NCI-H510A treated with DMSO at 0.1 percent for 48 hours (cell line): ENCODE results near the gene FXYD4.

Experiments
- DNase-seq: peaks from one replicate; lab custom pipeline; 2025; lab: John Stamatoyannopoulos, UW

The FXYD4 gene

DNA sequence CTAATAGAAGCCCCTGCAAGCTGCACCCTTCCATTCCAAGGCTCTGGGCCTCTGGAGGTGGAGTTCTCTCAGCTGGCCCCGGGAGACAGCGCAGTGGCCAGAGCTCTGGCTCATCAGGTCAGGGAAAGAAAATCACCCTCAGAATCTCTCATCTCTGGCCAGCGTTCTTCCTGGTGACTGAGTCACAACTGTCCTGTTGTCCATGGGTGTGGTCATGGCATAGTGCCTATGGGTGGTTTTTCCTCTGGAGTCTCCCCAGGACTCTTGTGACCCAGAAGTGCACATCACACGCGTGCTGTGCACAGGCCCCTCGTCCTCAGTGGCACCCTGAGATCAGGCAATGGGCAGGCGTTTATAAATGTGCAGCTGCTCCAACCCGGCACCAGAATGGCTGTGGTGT is 27.4 kb upstream of the FXYD4 start:
- DNase-seq, result no peak

GRCh38 chr10:43347997-43348396 is 23.4 kb upstream of the FXYD4 start:
- DNase-seq, result no peak

DNA sequence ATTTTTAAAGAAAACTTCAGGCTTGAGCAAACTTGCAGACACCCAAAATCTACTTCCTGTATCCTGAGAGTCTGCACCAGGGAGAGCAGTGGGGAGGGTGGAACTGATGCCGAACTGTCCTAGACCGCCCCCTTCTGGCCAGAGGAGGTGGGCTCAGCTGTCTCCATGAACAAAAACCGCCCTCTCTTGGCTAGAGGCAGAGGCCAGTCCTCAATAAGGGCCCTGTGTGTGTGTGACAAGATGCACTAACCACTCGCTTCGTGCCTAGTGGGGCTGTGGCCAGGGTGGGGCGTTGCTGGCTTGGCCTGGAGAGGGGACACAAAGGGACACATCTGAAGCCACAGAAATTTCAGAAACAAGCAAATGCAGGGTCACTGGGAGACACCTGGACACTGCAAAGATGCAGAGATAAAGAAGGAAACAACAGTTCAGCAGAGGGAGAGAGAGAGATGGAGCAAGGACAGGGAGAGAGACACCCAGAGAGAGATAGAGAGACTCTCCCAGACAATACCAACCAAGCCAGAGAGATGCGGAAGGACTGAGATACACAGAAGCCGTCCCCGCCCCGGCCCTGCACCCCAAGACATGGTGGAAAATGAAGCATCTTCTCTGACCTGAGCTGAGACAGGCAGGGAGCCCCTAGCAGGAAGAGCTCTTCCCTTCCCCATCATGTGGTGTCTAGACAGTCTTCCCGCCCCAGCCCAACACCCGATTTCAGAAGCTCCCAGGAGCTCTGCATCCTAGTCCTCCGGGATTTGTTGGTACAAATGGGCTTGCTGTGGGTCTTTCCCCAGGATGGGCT is 22.7 kb upstream of the FXYD4 start:
- peak; percentile 40 for DNase-seq

DNA sequence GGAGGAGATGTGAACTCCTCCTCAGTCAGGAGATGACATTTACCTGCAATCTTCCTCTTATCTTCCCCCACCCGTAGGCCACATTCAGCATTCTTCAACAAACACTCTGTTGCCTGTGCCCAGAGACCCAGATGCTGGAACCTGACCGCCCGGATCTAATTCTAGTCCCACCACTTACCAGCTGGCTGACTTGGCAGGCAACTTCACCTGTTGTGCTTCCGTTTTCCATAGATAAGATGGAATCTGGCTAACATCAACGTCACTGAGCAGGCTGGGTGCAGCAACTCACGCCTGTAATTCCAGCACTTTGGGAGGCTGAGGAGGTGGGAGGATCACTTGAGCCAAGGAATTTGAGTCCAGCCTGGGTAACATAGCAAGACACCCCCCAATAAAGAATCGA is 21.3 kb upstream of the FXYD4 start:
- no peak for DNase-seq

GRCh38 chr10:43350686-43351085 is 20.8 kb upstream of the FXYD4 start:
- no peak for DNase-seq

DNA sequence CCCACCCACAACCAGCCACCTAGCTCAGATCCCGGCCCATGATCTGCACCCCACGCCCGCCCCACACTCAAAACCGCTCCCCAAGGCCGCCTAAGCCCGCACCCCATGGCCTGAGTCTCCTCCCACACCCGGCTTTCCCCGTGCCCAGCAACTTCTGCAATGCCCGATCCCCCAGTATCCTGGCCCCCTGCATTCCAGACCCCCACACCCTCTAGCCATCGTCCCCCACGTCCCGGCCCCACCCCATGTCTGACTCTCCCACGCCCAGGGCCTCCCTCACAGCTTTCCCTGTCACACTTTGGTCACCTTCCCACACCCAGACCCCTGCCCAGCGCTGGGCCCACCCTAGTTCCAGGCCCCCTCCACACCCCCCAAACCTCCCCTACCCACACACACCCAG is 20.1 kb upstream of the FXYD4 start:
- no peak for DNase-seq

- DNase-seq, result no peak
Measured at GRCh38 chr10:43352951-43353350, 18.5 kb upstream of the FXYD4 start.

DNA sequence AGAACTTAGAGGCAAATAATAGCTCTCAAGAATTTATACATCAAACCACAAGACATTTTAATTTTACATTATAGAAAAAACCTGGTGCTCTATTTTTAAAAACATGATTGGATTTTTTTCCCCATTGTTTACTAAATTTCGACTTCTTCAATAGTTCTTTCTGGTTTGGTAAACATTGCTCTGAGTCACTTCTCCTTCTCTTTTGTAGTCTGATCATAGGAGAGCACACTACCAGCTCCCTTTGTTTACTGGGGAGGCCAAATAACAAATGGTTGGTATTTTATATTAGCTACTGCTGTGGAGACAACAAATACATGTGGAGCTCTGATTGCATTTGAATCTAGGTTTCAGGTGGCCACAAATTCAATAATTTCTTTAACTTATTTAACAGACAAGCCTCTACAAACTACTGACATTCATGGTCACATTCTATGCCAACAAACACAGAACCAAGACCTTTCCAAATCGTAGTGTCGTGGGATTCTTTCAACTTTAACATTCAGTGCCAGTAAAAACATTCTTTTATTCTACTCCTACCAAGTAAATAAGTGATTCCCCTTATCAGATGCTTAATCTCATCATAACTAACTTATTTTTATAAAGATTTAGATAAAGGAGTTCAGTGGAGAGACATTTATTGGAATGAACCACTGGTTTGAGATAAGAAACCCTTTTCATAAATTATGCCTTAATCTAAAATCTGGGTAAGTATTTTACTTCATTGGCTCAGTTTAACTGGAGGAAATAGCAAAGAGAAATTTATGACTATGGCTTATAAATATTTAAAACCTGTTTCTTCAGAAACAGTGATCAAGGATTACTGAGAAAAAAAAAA is 17.7 kb upstream of the FXYD4 start:
- DNase-seq, result no peak

DNA sequence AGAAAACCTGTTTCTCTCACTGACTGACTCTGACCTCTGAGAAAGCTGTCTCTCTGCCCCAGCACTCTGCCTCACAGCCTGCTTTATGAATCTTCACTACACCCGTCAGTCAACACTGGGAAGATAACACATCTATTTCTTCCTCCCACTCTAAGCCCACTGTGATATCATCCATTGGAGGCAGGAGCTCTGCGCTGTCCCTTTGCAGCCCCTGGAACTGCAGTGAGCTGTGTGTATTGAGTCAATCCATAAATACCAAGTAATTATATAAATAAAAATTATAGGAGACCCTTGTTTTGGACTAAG is 17.2 kb upstream of the FXYD4 start:
- DNase-seq, result no peak

- DNase-seq, result no peak
Measured at GRCh38 chr10:43354879-43355380, 16.5 kb upstream of the FXYD4 start.

GRCh38 chr10:43355749-43356371 is 15.6 kb upstream of the FXYD4 start:
- DNase-seq, result no peak

- DNase-seq, result no peak
Measured at GRCh38 chr10:43360086-43360485, 11.3 kb upstream of the FXYD4 start.

DNA sequence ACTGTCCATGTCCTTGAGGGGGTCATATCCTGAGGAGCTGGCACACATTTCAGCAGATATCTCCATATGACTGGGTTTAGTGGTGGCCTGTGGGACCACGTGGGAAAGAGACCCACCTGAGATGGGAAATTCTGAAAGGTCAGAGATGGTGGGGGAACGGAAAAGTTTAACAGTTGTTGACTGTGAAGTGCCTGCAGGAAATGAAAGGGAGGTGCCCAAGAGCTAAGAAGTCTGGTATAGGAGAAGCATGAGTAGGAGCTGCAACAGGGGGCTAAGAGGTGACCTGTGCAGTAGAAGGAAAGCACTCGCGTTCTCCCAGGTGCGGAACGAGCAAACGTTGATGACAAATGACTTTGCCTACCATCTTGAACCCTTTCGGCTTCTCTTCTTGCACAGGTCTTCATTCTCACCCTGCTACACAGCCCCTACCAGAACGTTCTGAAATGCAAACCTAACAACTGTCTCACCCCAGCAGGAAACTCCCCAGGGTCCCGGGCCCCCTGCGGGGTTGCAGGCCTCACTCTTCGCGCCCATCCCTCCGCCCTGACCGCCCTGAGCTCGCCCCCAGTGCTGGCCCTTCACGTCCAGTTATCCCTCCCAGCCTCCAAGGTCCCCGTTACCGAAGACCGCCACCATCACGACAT is 9.8 kb upstream of the FXYD4 start:
- no peak for DNase-seq

DNA sequence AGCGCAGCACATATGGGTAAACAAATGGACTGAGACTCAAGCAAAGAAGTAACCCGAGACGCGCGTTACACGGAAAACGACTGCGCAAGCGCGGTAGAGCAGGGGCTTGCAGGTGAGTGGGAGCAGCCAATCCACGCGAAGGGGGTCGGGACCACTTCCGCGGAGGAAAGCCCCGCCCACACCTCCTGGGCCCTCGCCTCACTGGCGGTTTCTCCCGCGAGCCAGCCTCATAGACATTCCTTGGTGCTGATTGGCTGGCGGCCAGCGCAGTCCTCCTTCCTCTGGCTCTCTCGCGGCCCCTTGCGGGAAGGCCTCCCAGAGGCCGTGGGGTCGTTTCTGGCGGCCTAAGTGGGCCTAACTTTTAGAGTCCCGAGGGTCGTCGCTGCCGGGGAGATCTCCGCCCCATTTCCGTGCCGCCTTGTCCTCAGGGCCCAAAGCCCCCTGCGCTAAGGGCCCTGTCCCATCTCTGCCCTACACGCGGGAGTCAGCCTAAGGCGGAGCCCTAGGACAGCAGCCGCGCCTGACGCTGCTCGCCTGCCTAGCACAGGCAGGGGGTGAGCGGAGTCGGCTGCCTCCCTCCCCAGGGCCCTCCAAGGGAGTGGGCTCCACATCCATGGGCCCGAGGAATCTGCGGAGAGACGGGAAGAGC is 9.1 kb upstream of the FXYD4 start:
- DNase-seq, result peak; percentile 87

DNA sequence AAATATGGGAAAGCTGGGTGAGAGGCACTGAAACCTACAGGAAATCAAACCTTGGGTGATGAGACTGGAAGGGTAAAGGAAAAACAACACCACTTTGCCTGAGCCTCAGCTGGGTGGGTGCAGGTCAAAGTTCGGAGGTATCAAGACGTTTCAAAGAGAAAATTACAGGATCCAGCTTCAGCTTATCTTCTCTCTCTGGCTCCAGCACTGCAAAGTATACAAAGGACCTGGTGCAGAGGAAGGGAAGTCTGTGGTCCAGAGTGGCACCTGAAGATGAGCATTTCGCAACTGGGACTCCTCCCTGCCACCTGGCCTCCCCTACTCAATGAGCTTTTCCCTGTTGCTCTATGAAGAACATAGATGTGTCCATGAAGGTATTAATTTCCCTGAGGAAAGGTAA is 6.4 kb upstream of the FXYD4 start:
- no peak for DNase-seq

GRCh38 chr10:43369921-43370320 is 1.5 kb upstream of the FXYD4 start:
- no peak for DNase-seq

DNA sequence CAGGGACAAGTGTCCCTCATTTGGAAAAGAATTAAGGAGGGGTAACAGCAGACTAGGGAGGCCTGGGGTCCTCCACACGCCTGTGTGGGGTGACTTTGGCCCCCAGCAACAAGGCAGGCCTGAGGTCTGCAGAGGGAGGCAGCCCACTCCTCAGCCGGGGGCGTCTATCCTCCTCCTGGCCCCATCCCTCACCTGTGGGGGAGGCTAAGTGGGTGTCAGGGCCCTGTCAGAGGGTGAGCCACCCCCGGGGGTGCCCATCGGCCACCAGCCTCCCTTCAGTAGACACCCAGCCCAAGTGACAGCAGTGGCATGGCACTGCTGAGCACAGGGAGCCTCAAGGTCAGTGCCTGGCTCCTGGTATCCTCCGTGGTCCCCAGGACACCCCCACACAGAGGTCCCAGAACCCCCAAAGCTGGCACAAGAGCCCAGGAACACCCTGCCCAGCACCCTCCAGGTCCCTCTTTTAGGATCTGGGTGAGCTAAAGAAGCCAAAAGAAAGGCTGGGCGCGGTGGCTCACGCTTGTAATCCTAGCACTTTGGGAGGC is 693 bp upstream of the FXYD4 start:
- DNase-seq, result no peak

GRCh38 chr10:43372765-43373361 is 1.4 kb downstream of the FXYD4 start:
- DNase-seq, result no peak

DNA sequence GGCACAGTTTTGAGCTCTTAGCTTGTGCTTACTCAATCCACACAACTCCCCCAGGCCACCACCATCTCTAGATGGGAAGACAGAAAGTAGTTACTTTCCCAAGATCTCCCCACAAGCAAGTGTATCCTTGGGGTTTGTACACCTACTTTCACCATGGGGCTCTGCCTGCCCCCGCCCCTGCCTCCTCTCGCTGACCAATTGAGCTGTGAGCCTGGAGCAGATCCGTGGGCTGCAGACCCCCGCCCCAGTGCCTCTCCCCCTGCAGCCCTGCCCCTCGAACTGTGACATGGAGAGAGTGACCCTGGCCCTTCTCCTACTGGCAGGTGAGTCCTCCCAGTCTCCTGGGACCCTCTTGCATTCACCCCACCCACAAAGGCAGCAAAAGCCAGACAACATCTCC is 2.0 kb downstream of the FXYD4 start:
- DNase-seq, result no peak

DNA sequence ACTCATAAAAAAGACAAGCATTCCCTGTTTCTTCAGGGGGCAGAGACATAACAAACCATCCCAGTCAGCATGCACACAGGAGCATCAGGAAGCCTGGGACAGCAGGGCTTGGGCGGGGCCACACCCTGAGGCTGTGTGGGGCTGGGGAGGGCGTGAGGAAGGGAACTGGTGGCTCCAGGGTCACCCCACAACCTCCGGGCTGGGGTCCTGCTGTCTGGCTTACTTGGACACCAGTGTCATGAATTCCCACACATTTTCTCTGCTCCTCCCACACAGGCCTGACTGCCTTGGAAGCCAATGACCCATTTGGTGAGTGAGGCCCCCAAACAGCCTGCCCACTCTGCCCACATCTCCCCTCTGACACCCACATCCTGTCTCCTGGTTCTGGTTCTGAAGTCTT is 2.8 kb downstream of the FXYD4 start:
- no peak for DNase-seq

DNA sequence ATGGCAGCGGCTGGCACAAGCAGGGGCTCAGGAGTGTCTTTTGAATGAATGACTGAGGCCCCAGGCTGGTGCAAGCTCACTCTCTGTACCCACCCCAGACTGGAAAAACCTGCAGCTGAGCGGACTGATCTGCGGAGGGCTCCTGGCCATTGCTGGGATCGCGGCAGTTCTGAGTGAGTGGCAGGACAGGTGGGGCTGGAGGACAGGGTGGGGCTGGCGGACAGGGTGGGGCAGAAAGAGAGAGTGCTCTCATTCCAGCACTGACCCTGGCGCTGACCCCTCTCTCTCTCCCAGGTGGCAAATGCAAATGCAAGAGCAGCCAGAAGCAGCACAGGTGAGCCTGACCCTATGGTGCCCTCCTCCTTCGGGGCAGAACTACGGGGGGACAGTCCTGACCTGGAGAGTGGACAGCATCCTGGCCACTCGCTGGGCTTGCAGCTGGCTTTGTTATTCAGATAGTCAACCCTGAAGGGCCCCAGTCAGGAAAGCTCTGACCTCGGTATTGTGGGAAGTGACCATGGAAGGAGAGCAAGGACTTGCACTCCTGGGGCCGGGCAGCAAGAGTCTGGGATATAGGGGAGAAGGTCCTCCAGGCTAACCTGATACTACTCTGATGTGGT is 4.1 kb downstream of the FXYD4 start:
- no peak for DNase-seq
